ENCODE data around the gene ZSCAN5C. TPM values are rescaled to one million over a fixed set of nuclear protein-coding genes. Genes with fewer than 3 reads are reported as not detected.

The ZSCAN5C gene
- polyA plus RNA-seq, 1 donor (not counting 4 experiments of a cell fraction or from before 2014, with no cell fraction given): not detected

DNA sequence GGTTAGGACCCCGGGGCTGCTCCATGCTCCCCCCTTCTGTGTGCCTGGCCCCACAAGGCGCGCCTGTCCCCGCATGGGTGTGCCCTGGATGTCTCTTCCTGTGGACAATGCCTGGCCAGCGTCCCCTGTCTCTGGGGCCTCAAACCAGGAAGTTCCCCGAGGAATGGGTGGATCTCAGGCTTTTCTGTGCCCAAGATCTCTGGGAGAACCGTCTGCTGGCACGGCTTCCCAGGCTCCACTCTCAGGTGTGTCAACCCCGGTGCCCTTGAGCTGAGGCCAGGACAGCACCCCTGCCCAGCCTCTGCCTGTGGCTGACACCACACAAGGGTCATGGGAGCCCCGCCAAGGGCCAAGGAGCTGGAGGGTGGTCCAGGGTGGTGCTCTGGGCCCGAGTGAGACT lies 45.3 kb upstream of the ZSCAN5C start:
- H3K9me1 ChIP-seq (ENCODE audit: control insufficient read depth, extremely low read depth, insufficient read depth, low read length): no peaks in the 10 kb centered on the region
- H3K9me3 ChIP-seq (ENCODE audit: control insufficient read depth, low read depth, low read length): no peaks in the 10 kb centered on the region
- no peak overlapping the region for H3K9ac ChIP-seq (ENCODE audit: control insufficient read depth, extremely low read depth, insufficient read depth, low read length)
- no peak overlapping the region for H3K4me2 ChIP-seq (ENCODE audit: control insufficient read depth, extremely low read depth, insufficient read depth, low read depth, low read length)
- peaks cover 5 to 10% of the 10 kb centered on the region in 2 experiments for H3K36me3 ChIP-seq (ENCODE audit: control insufficient read depth in 2 of 2, extremely low read depth in 1 of 2, insufficient read depth in 2 of 2, low read length in 2 of 2)
- H3K27me3 ChIP-seq (ENCODE audit: control insufficient read depth, extremely low read depth, insufficient read depth, low read length): no peaks in the 10 kb centered on the region
- peaks cover 2% of the 10 kb centered on the region for H4K20me1 ChIP-seq (ENCODE audit: control insufficient read depth, extremely low read depth, insufficient read depth, low read length)
- peaks cover 2% of the 10 kb centered on the region for H3K79me2 ChIP-seq (ENCODE audit: control insufficient read depth, insufficient read depth, low read length)
- dilution Hi-C loops (cut with MboI; ENCODE audit: extremely low pct_ligation_motif_present, low sequenced_read_pairs): no loop called here
- DNase-seq (ENCODE audit: low read depth, low spot score) (no peak), FAIRE-seq (no peak)
- TF ChIP-seq EZH2 (IDR thresholded peaks at IDR 0.05; ENCODE audit: low read length): no peak
- TF ChIP-seq, protein P1, sequence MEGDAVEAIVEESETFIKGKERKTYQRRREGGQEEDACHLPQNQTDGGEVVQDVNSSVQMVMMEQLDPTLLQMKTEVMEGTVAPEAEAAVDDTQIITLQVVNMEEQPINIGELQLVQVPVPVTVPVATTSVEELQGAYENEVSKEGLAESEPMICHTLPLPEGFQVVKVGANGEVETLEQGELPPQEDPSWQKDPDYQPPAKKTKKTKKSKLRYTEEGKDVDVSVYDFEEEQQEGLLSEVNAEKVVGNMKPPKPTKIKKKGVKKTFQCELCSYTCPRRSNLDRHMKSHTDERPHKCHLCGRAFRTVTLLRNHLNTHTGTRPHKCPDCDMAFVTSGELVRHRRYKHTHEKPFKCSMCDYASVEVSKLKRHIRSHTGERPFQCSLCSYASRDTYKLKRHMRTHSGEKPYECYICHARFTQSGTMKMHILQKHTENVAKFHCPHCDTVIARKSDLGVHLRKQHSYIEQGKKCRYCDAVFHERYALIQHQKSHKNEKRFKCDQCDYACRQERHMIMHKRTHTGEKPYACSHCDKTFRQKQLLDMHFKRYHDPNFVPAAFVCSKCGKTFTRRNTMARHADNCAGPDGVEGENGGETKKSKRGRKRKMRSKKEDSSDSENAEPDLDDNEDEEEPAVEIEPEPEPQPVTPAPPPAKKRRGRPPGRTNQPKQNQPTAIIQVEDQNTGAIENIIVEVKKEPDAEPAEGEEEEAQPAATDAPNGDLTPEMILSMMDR (optimal IDR thresholded peaks at IDR 0.05 in 1 of 3, IDR thresholded peaks at IDR 0.05 in 1 of 3, conservative IDR thresholded peaks at IDR 0.05 in 1 of 3; ENCODE audit: extremely low read depth in 1 of 3, insufficient read depth in 2 of 3, low read length in 3 of 3): no peak
- H2AFZ ChIP-seq (ENCODE audit: control insufficient read depth, low read length): no peak overlapping the region
- no peak overlapping the region for H3K27ac ChIP-seq (ENCODE audit: control insufficient read depth, insufficient read depth, low read length)
- no peak overlapping the region for H3K4me3 ChIP-seq (ENCODE audit: control insufficient read depth in 2 of 3, extremely low read depth in 1 of 3, insufficient read depth in 2 of 3, low read depth in 1 of 3, low read length in 3 of 3)
- no peaks in the 10 kb centered on the region for H3K4me1 ChIP-seq (ENCODE audit: control insufficient read depth, extremely low read depth, insufficient read depth, low read length)

GRCh38 chr19:56158170-56158757 lies 43.8 kb upstream of the ZSCAN5C start:
- dilution Hi-C loops (cut with MboI; ENCODE audit: extremely low pct_ligation_motif_present, low sequenced_read_pairs): no loop called here
- Histone ChIP-seq H3K4me2 (ENCODE audit: control insufficient read depth, extremely low read depth, insufficient read depth, low read depth, low read length) (no peak overlapping the region), H3K4me3 (ENCODE audit: control insufficient read depth in 2 of 3, extremely low read depth in 1 of 3, insufficient read depth in 2 of 3, low read depth in 1 of 3, low read length in 3 of 3) (no peak overlapping the region), H3K9me1 (ENCODE audit: control insufficient read depth, extremely low read depth, insufficient read depth, low read length) (no peaks in the 10 kb centered on the region), H3K36me3 (ENCODE audit: control insufficient read depth in 2 of 2, extremely low read depth in 1 of 2, insufficient read depth in 2 of 2, low read length in 2 of 2) (peaks cover 5 to 10% of the 10 kb centered on the region in 2 experiments), H3K79me2 (ENCODE audit: control insufficient read depth, insufficient read depth, low read length) (no peaks in the 10 kb centered on the region), H3K9ac (ENCODE audit: control insufficient read depth, extremely low read depth, insufficient read depth, low read length) (no peak overlapping the region), H3K4me1 (ENCODE audit: control insufficient read depth, extremely low read depth, insufficient read depth, low read length) (no peaks in the 10 kb centered on the region), H2AFZ (ENCODE audit: control insufficient read depth, low read length) (no peak overlapping the region), H3K27ac (ENCODE audit: control insufficient read depth, insufficient read depth, low read length) (no peak overlapping the region), H3K27me3 (ENCODE audit: control insufficient read depth, extremely low read depth, insufficient read depth, low read length) (no peaks in the 10 kb centered on the region), H4K20me1 (ENCODE audit: control insufficient read depth, extremely low read depth, insufficient read depth, low read length) (peaks cover 2% of the 10 kb centered on the region), H3K9me3 (ENCODE audit: control insufficient read depth, low read depth, low read length) (no peaks in the 10 kb centered on the region)
- FAIRE-seq: no peak
- no peak for TF ChIP-seq EZH2 (IDR thresholded peaks at IDR 0.05; ENCODE audit: low read length)
- TF ChIP-seq, protein P1 (optimal IDR thresholded peaks at IDR 0.05 in 1 of 3, IDR thresholded peaks at IDR 0.05 in 1 of 3, conservative IDR thresholded peaks at IDR 0.05 in 1 of 3; ENCODE audit: extremely low read depth in 1 of 3, insufficient read depth in 2 of 3, low read length in 3 of 3): no peak
- DNase-seq (ENCODE audit: low read depth, low spot score): no peak
